Fibroblast of peridontal ligament (primary cell): ENCODE results near the gene GRID1.
"Not testable (repeated sequence)": the region's sequence is repeated elsewhere in the genome, so short reads cannot be mapped to it uniquely, and the experiment has no call there.

ENCODE experiments used
- DNase-seq: peaks from one replicate; pipeline ENCODE4 v3.0.0-alpha.2; 2010; ENCODE audit errors: extremely low read depth

Gene GRID1

DNA sequence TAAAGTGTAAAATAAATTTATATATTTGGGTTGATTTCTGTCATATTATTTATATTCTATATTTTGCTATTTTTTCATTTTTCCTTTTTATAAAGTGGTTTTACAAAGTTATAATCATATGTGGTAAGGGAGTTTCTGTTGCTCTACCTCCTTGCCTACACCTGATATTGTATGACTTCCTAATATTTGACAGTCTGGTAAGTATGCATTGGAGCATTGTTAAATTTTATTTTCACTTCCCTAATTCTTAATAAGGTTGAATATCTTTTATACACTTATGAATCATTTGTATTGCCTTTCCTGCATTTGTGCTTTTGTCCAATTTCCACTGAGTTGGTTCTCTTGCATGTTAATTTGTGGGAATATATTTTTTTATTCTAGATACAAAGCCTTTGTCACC lies 492.4 kb downstream of the GRID1 start:
- DNase-seq = no peak

DNA sequence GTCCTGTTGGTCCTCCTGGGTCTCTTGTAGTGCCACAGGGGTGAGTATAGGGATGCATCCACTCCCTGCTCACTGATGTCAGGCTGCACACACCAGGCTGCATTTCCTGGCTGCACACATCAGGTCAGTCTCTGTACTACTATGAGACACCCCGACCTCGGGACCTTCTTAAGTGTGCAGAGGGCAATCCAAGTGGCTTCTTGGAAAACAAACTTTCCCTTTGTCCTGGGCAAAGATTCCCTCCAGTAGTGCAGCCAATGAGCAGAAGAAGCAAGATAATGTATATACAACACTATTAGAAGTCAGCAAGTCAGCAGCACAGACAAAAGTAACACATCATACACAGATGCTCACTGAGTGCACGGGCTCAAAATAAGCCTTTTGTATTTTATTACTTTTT lies 493.5 kb downstream of the GRID1 start:
- DNase-seq = no peak

DNA sequence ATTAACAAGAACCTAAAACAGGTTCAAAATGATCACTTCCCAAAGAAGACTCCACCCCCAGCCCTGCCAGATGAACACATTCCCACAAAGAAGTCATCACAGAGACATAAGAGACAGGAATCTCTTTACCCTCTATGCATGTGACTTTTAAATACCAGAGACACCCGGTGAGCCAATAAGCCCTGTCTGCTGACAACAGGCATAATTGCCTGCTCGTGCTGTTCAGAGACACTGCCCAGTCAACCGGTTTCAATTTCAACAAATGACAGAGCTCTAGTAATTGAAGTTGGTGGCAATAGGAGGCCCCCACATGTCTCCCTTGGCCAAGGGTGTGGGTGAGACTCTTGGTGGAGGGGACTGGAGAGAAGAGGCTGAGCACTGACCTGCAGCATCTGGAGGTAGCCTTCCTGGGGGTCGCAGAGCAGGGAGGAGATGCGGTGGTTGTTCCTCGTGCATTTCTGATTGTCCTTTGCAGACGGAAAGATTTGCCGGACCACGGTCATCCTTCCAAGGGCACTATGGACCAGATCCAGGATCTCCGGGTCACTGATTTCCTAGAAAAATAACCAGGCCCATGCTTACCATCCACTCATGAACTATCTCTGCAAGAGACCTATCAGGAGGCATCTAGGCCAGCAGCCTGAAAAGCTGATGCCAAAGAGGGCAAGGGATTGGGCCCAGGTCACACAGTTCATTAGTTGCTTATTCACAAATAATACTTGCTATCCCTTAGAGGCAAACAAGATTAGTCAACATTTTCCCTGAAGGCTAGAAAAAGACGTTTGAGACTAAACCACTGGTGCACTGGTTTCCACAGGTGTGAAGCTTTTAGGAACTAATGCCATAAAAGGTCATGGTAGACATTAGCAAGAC lies 497.7 kb downstream of the GRID1 start:
- DNase-seq = no peak

- no peak for DNase-seq
Measured at GRCh38 chr10:85864868-85865526, 501.6 kb downstream of the GRID1 start.

- DNase-seq = no peak
Measured at GRCh38 chr10:85864173-85864549, 502.4 kb downstream of the GRID1 start.

DNA sequence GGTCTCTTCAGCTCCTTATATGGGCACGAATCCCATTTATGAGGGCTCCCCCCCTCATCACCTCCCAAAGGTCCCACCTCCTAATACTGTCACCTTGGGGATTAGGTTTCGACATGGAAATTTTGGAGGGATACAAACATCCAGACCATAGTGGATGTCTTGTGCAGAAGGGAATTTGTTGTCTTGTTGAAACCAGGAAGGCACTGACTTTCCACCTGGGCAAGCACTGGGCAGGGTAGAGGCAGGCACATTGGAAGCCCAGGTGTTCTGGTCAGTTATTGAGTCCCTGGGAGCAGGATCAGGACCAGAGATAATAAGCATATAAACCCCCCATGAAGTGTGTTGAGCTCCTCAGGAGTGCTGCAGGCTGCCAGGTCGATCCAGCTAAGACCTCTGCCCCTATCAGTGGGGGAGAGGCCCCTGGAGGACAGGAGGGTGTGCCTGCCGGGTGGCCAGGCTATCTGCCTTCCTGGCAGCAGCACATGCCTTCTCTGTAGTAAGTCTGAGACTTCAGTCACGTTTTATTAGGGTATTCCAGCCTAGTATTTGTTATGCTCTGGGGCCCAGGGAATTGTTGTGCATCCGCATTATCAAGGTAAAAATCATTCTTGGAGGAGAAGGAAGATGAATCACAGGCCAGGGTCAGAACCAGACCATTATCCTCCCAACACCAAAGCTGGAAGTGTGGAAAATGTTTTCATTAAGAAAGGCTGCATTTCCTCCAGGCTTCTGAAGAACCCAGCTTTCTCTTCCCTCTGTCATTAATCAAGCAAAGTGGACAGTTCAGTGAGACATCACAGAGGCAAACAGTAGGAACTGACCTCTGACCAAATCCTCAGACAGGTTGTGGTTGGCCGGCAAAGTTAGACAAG lies 503.1 kb downstream of the GRID1 start:
- no peak for DNase-seq

- no peak for DNase-seq
Measured at GRCh38 chr10:85862771-85863170, 503.8 kb downstream of the GRID1 start.

- DNase-seq = no peak
Measured at GRCh38 chr10:85861513-85862197, 504.9 kb downstream of the GRID1 start.

DNA sequence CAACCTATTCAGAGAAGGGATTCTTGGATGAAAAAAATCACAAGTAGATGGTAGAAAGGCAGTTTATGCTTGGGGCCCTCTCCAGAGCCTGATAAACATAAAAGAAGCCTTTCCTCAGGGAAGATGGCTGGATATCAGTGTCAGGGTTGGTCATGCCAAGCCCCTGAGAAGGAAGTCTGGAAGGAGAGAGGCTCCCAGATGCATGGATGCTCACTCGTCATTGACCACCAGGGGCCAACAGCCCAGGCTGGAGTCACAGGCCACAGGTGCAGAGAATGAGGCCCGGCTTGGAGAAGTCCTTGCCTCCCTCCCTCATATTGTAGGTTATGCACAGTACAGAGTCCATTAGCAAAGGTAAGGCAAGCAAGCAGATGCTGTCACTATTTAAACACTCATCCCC lies 506.7 kb downstream of the GRID1 start:
- no peak for DNase-seq

DNA sequence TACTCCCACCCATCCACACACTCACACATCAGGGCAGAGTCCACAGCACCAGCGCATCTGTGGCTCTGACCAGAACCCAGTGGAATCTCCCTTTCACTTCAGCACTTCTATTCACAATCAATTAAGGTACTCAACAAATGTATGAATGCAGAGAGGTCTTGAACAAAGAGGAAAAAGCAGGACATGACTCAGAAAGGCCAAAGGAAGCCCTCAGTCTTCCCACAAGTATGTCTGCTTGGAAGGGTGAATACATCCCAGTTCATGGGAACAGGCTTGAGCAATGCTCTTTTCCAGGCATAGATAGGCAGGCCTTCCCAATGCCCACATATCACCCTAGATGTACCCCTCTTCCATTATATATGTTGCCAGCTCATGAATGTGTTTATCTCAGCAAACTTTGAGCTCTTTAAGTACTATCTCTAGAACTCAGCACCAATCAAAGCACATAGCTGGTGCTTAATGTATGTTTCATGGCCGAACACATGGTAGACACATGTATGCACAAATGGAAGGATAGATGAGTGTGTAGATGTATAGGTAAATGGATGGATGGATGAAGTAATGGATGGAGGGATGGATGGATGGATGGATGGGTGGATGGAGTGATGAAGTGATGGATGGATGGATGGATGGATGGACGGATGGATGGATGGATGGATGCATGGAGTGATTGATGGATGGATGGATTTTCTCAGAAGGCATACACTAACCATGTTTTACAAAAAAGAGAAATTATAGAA lies 507.6 kb downstream of the GRID1 start:
- DNase-seq = no peak

DNA sequence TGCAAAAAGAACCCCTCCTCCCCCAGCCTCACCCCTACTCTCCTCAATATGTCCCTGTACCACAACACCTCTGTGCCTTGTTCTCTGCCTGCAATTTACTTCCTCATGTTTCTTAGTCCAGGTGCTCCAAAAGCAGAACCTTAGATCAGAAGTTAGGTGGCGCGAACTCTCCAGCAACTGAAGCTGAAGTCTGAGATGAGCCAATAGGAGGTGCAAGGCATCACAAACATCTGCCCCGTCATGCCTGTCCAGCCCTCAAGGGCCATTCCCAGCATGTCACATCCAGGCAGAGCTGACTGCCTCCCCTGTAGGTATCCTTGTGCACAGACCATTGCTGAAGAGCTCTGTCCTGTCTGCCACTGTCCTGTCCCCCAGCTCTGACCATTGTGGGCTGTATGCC lies 508.8 kb downstream of the GRID1 start:
- DNase-seq = no peak

DNA sequence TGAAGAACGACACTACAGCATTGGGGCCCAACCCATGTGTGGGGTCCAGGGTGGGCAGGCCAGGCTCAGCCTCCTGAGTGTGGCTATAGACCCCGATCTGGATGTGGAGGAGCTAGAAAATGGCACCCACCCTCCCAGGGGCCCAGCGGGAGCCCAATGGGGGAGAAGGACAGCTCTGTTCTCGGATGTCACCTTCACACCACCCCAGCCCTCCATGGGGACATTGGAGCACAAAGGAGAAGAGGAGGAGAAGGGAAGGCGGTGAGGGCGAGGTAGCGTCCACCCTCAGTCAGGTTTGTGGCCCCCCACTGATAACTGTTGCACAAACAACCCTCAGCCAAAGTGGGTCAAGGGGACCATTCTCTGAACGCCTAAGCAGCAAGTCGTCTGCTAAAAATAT lies 509.3 kb downstream of the GRID1 start:
- no peak for DNase-seq

- no peak for DNase-seq
Measured at GRCh38 chr10:85851934-85852333, 514.7 kb downstream of the GRID1 start.

GRCh38 chr10:85851325-85851724 lies 515.3 kb downstream of the GRID1 start:
- no peak for DNase-seq

DNA sequence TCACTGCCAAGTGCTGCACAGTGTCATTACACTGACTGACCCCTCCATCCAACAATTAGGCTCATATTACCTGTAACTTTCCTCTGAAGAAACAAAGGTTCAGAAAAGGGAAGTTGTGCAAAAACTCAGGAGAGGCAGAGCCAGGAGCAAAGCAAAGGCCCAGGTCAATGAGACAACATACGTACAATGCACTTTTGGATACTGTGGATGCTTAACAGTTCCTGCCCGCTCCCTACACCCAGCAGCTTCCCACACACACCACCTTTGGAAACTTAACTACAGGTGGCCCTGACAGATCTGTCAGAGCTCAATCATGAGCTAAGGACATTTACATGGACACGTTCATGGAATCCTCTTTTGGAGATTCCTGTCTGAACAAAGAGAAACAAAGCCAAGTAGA lies 515.9 kb downstream of the GRID1 start:
- DNase-seq = no peak

- DNase-seq = no peak
Measured at GRCh38 chr10:85849315-85849714, 517.3 kb downstream of the GRID1 start.

DNA sequence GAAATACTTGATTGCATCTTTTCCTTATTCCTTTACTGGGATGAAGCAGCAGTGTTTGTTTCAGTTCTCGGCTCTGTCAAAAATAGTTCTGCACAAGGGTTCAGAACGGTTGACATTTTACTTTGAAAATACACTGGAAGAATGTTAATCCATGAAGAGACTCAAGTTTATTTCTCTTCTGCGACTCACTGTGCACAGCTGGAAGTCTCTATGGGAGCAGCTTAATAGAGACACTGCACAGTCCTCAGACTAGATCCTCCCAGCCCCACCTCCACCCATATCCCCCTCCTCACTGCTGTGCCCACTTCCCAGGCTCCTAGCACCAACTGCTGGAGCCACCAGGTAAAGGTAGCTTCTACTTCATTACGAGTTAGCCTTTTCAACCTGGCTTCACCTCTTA lies 517.8 kb downstream of the GRID1 start:
- no peak for DNase-seq

- no peak for DNase-seq
Measured at GRCh38 chr10:85847085-85847484, 519.5 kb downstream of the GRID1 start.

DNA sequence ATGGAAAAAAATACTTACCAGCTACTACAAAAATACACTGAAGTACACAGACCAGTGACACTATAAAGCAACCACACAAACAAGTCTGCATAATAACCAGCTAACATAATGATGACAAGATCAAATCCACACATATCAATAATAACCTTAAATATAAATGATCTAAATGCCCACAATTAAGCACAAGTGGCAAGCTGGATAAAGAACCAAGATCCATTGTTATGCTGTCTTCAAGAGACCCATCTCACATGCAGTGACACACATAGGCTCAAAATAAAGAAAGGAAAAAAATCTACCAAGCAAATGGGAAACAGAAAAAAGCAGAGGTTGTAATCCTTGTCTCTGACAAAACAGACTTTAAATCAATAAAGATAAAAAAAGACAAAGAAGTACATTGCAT lies 527.9 kb downstream of the GRID1 start:
- not testable (repeated sequence) for DNase-seq

- DNase-seq = no peak
Measured at GRCh38 chr10:85832988-85833387, 533.6 kb downstream of the GRID1 start.

DNA sequence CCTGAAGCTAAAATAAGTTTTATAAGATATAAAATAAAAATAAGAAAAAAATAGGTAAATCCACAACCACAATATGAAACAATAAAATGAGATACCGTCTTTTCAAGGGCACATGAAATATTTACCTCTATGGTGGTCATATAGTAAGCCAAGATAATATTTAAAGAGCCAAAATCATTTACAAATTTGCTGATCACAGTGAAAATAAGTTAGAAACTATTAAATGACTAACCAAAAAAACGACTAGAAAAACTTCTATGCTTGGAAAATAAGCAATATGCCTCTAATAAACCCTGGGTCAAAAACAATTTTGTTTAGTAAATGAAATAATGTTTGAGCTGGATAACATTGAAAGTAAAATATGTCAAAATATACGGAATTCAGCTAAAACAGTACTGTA lies 535.2 kb downstream of the GRID1 start:
- DNase-seq = no peak
